HG02943 (cell line): ENCODE measurements around the gene PILRA.
"Not testable (repeated sequence)": the region's sequence is repeated elsewhere in the genome, so short reads cannot be mapped to it uniquely, and the experiment has no call there.

Source experiments
- ATAC-seq: cut with Tn5 transposase; IDR thresholded peaks from one replicate; pipeline ENCODE4 v1.9.1; 2021; ENCODE audit warnings: mild to moderate bottlenecking, low read depth, moderate library complexity; ENCODE audit not compliant: unreplicated experiment

Gene PILRA

DNA sequence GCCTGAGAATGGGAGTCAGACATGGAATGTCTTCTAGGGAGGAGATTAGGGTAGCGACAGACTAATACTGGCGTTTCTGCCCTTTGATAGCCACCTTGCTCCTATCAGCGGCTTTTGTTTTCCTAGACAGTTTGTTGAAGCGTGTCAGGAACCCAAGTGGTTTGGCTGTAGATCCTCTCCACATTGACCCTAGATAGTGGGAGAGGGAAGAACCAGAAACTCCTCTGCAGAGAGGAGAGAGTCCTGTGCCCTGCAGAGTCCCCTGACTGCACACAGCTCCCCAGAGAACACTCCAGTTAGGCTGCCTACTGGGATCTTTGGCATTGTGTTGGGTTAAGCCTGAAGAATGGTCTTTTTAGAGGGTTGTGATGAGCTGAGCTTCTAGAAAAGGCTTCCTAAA is 58.8 kb downstream of the PILRA start:
- no peak for ATAC-seq

DNA sequence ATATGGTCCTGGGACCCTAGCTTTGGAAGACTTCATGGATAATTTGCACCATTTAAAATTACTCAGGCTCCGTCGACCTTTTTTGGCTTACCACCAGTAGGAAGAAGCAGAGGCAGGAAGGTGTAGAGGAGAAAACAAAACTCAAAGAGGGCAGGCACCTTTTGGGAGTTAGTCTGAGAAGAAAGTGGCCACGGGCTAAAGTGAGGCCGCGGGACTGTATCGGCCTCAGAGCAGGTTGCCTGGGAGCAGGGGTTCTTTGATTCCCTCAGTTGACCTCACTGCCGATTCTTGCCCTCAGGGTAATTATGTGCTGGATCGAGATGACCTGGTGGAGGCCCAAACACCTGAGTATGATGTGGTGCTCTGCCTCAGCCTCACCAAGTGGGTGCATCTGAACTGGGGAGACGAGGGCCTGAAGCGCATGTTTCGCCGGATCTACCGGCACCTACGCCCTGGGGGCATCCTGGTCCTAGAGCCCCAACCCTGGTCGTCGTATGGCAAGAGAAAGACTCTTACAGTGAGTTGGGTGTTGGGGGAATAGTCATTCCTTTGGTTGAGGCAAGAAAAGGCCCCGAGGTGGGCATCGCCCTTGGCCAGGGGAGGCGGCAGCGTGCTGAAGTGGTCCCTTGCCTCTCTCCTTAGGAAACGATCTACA is 59.5 kb downstream of the PILRA start:
- no peak for ATAC-seq

DNA sequence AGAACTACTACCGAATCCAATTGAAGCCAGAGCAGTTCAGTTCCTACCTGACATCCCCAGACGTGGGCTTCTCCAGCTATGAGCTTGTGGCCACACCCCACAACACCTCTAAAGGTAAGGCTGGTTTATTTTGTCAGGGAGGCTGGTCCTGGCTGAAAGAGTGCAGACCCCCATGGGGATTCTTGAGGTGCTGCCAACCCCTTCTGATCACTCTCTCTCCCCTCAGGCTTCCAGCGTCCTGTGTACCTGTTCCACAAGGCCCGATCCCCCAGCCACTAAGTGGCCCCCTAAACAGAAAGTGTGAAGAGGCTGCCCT is 59.9 kb downstream of the PILRA start:
- no peak for ATAC-seq

DNA sequence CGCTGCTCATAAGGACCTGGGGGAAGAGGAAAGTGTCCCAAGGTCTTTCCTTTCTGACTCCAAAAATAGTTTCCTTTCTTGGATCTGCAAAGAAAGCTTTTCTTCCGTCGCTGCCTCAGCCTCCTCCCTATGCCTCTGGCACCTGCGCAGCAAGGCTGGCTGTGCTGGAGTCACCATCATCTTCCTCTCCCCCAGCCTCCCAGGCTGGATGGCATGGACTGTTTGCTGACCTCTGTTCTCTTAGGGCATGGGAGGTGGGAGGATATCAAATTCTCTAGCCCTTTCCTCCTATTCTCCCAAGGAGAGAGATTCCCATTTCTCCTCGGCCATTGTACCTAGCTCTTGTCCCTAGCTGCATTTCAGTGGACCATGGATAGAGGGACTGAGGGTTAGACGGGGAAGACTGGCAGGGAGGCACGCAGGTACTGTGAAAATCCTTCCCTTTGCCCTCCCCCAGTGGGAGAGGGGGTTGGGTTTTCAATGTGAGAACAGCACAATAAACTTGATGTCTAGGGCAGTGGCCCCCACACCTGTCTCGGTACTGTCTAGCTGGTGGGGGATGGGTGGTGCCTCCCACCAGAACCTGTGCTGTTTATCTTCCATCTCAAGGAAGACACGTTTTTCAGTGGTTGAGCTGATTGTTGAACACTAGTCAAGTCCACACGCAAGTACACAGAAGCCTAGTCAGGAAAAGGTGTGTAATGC is 60.5 kb downstream of the PILRA start:
- no peak for ATAC-seq

DNA sequence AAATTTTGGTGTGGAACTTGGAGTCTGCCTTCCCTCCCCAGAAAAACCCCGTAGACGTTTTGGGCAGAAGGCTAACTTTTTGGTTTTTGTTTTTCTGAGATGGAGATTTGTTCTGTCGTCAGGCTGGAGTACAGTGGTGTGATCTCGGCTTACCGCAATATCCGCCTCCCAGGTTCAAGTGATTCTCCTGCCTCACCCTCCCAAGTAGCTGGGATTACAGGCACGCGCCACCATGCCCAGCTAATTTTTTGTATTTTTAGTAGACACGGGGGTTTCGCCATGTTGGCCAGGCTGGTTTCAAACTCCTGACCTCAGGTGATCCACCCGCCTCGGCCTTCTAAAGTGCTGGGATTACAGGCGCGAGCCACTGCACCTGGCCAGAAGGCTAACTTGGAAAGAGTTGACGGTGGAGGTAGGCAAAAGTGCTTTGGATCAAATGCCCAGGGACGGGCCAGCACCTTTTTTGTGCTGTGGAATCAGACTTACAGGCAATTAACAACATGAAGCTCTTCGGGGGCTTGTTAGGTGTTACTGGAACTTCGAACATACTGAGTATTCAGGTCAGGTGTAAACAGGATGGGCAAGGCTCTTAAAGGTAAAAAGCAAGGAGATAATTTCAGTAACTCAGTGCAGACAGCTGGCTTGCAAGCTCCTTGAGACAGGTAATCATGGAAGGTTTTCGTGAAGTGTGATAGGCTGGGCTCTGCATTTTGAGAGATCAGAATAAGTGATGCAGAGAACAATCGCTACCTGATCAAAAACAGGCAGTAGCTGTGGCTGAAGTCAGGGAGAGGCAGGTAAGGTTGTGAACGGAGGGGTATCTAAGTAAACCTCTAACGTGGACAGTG is 61.2 kb downstream of the PILRA start:
- no peak for ATAC-seq

DNA sequence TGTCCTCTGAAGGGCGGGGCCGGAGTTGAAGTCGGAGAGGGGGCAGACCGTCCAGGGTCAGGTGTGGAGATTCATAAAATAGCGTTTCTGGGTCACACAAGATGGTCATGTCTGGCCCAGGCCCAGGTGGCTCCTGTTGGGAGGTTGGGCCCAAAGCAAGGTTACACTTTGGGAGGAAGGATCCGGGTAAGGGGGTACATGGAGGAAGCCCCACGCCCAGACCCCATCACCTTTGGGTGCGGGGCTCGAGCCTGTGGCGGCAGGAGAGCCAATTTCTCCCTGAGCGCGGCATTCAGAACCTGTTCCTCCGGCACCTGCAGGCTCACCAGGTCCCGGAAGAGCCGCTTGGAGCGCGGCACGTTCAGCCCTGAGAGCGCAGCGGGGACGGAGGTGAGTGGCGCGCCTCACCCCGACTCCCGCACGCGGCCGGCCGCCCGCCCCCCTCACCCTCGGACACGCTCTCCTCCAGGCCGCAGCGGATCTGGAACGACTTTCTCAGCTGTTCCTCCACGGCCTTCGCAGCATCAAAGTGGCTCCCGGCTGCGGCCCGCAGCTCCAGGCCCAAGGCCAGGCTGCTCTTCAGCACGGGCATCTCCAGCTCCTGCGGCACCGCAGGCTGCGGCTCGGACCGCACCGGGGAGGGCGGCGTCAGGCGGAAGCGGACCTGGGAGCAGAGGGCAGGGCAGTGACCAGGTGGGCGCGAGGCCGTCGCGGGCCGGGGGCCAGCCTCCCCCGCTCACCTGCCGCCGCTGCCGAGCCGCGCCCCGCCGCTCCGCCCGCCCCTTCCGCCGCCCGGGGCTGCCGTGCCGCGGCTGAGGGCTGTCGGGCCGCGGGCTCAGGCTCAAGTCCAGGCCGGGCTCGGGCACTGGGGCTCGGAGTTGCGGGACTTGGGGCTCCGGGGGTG is 62.4 kb downstream of the PILRA start:
- peak; percentile 12 for ATAC-seq

DNA sequence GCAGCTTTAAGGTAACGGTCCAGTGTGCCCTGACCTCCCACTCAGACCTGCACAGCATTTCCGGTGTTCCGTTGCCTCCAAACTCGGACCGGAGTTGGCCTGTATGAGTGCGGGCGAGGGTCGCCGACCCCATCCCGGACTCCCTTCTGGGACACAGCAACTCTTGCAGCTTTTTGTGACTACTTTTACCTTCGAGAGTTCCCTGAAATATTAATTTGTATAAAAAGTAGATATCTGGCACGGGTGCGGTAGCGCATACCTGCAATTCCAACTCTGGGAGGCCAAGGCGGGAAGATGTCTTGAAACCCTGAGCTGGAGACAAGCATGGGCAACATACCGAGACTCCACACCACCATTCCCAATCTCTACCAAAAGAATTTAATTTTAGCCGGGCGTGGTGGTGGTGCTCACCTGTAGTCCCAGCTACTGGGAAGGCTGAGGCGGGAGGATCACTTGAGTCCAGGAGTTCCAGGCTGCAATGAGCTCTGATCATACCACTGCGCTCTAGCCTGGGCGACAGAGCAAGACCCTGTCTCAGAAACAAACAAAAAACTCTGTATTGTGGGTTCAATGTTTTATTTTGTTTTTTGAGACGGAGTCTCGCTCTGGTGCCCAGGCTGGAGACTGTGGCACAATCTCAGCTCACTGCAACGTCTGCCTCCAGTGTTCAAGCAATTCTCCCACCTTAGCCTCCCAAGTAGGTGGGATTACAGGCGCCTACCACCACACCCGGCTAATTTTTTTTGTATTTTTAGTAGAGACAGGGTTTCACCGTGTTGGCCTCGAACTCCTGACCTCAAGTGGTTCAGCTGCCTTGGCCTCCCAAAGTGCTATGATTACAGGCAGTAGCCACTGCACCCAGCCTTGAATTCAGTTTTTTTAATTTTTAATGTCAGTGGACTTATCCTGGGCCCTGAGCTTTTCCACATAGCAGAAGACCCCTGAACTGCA is 64.1 kb downstream of the PILRA start:
- no peak for ATAC-seq

DNA sequence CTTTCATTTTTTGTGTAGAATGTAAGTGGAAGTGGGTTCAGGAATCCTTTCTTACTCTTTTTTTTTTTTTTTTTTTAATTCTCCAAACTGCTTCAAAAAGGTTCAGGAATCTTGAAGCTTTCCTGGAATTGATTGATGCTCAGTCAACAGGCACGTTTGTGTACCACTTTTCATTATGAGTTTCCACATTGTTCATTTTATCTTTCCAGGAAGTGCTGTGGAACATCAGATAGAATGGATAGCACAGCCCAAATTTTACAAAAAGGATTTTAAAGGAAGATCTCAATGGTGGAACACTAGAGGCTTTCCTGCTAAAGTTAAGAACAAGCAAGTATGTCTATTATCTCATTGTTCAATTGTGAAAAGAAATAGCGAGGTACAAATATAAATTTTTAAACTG is 64.9 kb downstream of the PILRA start:
- ATAC-seq = no peak

DNA sequence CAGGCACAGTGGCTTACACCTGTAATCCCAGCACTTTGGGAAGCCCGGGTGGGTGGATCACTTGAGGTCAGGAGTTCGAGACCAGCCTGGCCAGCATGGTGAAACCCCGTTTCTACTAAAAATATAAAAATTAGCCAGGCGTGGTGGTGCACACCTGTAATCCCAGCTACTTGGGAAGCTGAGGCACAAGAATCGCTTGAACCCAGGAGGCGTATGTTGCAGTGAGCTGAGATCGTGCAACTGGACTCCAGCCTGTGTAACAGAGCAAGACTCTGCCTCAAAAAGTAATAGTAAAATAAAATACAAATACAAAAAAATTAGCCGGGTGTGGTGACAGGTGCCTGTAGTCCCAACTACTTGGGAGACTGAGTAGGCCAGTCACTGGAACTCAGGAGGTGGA is 65.4 kb downstream of the PILRA start:
- not testable (repeated sequence) for ATAC-seq

DNA sequence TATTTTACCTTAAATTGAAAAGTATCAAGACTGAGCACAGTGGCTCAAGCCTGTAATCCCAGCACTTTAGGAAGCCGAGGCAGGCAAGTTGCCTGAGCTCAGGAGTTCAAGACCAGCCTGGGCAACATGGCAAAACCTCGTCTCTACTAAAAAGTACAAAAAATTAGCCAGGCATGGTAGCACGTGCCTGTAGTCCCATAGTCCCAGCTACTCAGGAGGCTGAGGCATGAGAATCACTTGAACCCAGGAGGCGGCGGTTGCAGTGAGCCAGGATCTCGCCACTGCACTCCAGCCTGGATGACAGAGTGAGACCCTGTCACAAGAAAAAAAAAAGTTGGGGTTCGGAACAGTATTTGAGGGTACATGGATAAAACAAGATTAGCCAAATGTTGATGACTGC is 66.0 kb downstream of the PILRA start:
- ATAC-seq = not testable (repeated sequence)

DNA sequence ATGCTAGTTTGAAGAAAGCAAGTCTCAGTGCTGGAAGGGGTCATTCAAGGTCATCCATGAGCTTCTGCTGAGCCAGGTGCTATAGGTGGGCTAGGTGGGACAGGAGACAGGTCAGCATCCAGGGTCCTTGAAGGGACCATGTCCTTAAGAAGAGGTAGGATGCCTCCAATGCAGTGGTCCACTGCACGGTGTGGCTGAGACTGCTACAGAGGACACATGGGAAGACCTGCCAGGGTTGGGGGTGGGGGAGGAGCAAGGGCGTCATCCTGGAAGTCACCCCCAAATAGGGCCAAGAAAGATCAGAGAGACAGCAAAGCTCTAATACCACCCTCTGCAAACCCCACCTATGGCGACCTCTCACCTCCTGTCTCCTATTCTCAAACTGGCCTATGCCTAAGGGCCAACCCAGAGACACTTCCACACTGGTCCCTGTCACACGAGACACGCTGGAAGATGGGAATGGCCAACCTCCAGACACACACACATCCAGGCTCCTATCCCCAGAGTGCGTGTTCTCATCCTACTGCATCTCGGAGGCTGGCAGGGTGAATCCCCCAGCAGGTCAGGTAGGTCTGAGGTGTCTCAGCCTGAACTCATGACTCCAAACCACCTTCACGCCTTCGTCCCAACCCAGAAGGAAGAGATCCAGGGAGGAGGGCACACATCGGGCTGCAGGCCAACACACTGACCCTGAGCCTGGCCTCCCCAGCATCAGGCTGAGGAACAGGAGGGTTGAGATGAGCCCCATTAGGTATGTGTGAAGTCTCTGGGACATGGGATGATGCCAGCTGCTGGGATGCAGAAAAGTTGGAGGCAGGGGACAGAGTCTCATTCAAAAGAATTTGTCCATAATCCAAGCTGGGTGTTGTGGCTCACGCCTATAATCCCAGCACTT is 68.6 kb downstream of the PILRA start:
- no peak for ATAC-seq

DNA sequence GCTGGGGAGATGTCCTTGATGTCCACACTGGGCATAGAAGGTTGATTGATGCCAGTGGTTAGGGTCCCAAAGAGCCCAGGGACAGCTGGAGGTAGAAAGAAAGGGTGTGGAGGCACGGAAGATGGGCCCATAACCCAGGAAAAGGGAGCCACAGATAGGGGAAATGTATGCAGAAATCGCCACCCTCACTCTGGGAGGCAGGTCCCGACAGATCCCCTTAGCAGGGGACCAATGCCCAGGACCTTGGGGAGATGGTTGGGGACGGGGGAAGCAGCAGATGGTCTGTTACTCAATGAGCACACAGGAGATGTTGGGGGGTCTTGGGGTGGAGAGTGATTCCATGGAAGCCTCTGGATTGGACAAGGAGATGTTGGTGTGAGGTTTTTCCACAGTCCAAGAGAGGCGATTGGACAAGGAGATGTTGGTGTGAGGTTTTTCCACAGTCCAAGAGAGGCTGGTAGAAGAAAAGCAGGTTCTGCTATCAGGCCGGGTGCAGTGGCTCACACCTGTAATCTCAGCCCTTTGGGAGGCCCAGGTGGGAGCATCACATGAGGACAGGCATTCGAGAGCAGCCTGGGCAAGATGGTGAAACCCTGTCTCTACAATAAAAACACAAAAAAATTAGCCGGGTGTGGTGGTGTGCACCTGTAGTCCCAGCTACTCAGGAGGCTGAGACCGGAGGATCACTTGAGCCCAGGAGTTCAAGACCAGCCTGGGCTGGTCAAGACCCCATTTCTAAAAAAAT is 70.0 kb downstream of the PILRA start:
- ATAC-seq = no peak

DNA sequence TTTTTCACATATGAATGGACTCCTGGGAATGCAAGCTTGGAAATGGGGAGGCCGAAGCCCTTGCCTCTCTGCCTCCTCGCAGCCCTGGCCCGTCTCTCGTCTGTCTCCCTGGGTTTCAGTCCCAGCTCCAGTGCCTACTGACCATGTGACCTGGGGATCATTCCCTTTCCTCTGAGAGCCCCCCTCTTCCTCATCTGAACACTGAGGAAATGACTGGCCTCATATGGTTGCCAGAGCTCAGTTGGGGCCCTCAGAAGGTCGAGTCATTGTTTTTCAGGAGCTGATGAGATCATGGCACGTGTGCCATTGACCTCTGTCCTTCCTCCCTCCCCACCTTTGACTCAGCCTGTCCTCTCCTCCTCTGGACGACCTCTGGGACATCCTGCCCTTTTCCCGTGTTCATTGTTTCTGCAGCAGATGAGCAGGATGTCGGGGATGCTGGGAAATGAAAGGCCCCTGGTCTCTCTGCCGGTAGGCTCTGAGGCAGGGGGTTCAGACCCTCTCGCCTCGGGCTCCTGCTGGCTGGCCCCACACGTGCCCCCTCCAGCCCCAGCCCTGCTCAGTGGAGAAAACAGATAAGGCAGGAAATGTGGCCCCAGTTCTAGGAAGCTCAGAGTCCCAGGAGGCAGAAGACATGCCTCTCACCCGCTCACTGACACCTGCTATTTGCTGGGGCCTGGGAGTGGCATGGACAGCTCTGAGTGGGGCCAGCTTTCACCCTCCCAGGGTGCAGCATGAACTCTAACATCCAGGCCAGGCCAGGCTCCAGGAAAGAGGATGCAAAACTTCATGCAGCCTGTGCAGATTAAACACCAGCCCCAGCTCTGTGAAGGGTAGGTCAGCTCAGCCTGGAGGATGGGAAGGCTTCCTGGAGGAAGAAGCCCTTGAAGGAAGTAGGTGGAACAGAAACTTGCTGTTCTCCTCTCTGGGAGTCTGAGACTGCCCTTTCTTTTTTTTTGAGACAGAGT is 71.3 kb downstream of the PILRA start:
- ATAC-seq = no peak

DNA sequence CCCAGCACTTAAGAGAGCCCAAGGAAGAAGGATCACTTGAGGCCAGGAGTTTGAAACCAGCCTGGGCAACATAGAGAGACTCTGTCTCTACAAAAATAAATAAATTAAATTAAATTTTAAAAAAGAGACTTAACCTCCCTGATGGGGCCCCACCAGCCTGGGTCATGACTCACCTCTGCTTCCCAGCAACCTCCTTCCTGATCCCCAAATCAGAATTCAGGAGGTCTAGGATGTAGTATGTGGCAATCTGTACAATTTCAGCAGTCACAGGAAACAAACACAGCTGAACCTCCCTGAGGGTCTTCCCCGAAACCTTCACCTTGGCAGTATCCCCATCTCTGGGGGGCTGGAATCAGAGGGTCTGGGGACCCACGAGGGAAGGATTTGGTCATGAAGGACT is 72.8 kb downstream of the PILRA start:
- ATAC-seq = no peak

DNA sequence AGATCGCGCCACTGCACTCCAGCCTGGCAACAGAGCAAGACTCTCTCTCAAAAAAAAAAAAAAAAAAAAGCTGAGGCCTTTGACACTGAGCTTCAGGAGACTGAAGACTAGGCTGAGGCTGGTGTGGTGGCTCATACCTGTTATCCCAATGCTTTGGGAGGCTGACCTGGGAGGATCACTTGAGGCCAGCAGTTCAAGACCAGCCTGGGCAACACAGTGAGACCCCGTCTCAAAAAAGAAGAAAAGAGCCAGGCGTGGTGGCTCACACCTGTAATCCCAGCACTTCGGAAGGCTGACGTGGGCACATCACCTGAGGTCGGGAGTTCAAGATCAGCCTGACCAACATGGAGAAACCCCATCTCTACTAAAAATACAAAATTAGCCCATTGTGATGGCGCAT is 74.1 kb downstream of the PILRA start:
- not testable (repeated sequence) for ATAC-seq

DNA sequence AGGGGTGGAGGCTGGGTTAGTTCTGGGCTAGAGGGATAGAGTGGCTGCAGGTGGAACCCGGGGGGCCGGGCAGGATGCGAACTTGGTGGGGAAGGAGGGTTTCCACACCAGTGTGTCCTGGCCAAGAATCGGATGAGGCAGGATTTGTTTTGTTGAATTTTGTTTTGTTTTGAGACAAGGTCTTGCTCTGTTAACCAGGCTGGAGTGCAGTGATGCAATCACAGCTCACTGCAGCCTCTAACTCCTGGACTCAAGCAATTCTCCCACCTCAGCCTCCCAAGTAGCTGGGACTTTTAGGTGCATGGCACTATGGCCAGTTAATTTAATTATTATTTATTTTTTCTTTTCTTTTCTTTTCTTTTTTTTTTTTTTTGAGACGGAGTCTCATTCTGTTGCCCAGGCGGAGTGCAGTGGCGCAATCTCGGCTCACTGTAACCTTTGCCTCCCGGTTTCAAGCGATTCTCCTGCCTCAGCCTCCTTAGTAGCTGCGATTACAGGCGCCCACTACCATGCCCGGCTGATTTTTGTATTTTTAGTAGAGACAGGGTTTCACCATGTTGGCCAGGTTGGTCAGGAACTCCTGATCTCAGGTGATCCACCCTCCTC is 76.0 kb downstream of the PILRA start:
- no peak for ATAC-seq
